Transverse colon (tissue), 4 donors: ENCODE results near the gene NRXN2. TPM values are rescaled to one million over a fixed set of nuclear protein-coding genes. Genes with fewer than 3 reads are reported as not detected.

Experiments
- DNase-seq: peaks from one replicate; pipeline ENCODE4 v3.0.0-alpha.2; 2019
- H3K27ac ChIP-seq, 4 donors: fragments of 200-600 bp; sonication (generic); 2 replicates each; pipeline ENCODE4 v1.5.1; 2016 to 2018; ENCODE audit warnings: inconsistent platforms in 4 of 4
- H3K27me3 ChIP-seq: fragments of 200-600 bp; sonication (generic); 2 replicates; pipeline ENCODE4 v1.5.1; 2017; ENCODE audit warnings: inconsistent platforms
- H3K36me3 ChIP-seq, 4 donors: fragments of 200-600 bp; sonication (generic); 2 replicates each; pipeline ENCODE4 v1.5.1; 2017 to 2019; ENCODE audit warnings: inconsistent platforms in 4 of 4
- H3K4me1 ChIP-seq, 4 donors: fragments of 200-600 bp; sonication (generic); 2 replicates each; pipeline ENCODE4 v1.5.1; 2017 to 2020; ENCODE audit warnings: inconsistent platforms in 4 of 4
- H3K4me3 ChIP-seq, 4 donors: fragments of 200-600 bp; sonication (generic); 1 replicate in 1 of 4; 2 replicates in 3 of 4; pipeline versions ENCODE4 v1.5.1 to v1.6.1; 2017 to 2019; ENCODE audit warnings: inconsistent platforms in 4 of 4
- H3K9me3 ChIP-seq, 2 donors: fragments of 200-600 bp; sonication (generic); 2 replicates each; pipeline ENCODE4 v1.5.1; 2017 to 2019; ENCODE audit warnings: inconsistent platforms in 2 of 2
- EP300 ChIP-seq: sonication (generic); formaldehyde crosslinking; IDR thresholded peaks from one replicate; pipeline ENCODE4 v1.6.1; 2017; ENCODE audit warnings: antibody characterized with exemption, low read depth
- POLR2A ChIP-seq: fragments of 450-650 bp; IDR thresholded peaks from one replicate; pipeline ENCODE4 v1.6.1; 2016; ENCODE audit warnings: antibody characterized with exemption, mild to moderate bottlenecking, moderate library complexity
- POLR2AphosphoS5 ChIP-seq, 3 donors: sonication (generic); formaldehyde crosslinking; IDR thresholded peaks; one replicate each; pipeline ENCODE4 v1.6.1; 2016; ENCODE audit warnings: antibody characterized with exemption in 3 of 3
- WGBS, 2 donors: methylation state at CpG; one replicate each; pipeline ENCODE4 v1.1.5; 2018; ENCODE audit warnings: low coverage in 1 of 2; 5-methylcytosine and 5-hydroxymethylcytosine counted together
- in situ Hi-C, 4 donors: fragments of 200-750 bp; cut with MboI; loops; one replicate each; pipeline versions ENCODE4 v1.15.0 to v1.15.1; 2017; ENCODE audit warnings: low sequenced_read_pairs in 3 of 4, low pct_ligation_motif_present in 1 of 4, low pct_unique_long_range_greater_than_20kb in 1 of 4
- intact Hi-C: fragments of 100-400 bp; cut with DNase I; formaldehyde crosslinking; loops from one replicate; pipeline ENCODE4 v1.15.1; 2023; ENCODE audit warnings: low total_unique reads
- total RNA-seq, 4 donors: library from RNA; depleted of rRNA; stranded (reverse); fragments of >200 nt; gene quantifications; one replicate each; pipeline ENCODE4 v1.1.0, GENCODE V29; 2016
- TF ChIP-seq, protein P1 (sequence below), 5 experiments: fragments of 200-600 bp in 3 of 5; fragments of 450-650 bp in 2 of 5; sonication (generic) in 3 of 5; IDR thresholded peaks; 1 replicate in 2 of 5; 2 replicates in 3 of 5; pipeline ENCODE4 v1.5.1; 2016 to 2017; ENCODE audit warnings: antibody characterized with exemption in 5 of 5, inconsistent platforms in 3 of 5, mild to moderate bottlenecking in 2 of 5, moderate library complexity in 1 of 5

Gene NRXN2
- total RNA-seq, 4 donors from 2014 or later = 2.9 to 7.4 (median 6.8) TPM

DNA sequence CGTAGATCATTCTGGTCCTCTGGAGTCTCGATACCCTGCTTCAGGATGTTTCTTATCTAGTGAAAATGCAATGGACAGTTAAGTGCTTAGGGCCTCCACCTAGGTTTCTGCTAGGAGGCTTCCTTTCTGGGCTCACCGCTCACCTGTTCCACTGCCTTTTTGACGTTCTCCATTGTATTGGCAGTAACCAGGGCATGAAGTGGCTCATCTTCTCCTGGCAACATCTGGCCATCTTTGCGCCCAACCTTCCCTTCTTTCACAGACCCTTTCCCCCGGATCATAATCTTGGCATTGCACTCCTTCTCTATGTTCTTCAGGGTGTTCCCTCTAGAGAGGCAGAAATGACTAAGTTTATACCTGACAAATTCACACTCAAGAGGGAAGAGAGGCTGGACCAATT lies 46.3 kb upstream of the NRXN2 start:
- Histone ChIP-seq H3K4me1 (peaks cover 5 to 45% (median 13%) of the 10 kb centered on the region in 4 donors), H3K36me3 (peaks cover 0 to 100% (median 59%) of the 10 kb centered on the region in 4 donors), H3K27ac (no peak overlapping the region), H3K4me3 (no peak overlapping the region), H3K9me3 (no peaks in the 10 kb centered on the region), H3K27me3 (no peaks in the 10 kb centered on the region)
- DNase-seq = no peak
- intact Hi-C loops (no loop called here), in situ Hi-C loops (no loop called here)
- WGBS, 2 donors = 90 to 91% methylated on average over 2 to 6 of the region's 6 CpGs
- TF ChIP-seq, protein P1, sequence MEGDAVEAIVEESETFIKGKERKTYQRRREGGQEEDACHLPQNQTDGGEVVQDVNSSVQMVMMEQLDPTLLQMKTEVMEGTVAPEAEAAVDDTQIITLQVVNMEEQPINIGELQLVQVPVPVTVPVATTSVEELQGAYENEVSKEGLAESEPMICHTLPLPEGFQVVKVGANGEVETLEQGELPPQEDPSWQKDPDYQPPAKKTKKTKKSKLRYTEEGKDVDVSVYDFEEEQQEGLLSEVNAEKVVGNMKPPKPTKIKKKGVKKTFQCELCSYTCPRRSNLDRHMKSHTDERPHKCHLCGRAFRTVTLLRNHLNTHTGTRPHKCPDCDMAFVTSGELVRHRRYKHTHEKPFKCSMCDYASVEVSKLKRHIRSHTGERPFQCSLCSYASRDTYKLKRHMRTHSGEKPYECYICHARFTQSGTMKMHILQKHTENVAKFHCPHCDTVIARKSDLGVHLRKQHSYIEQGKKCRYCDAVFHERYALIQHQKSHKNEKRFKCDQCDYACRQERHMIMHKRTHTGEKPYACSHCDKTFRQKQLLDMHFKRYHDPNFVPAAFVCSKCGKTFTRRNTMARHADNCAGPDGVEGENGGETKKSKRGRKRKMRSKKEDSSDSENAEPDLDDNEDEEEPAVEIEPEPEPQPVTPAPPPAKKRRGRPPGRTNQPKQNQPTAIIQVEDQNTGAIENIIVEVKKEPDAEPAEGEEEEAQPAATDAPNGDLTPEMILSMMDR (IDR thresholded peaks at IDR 0.05) = no peak

GRCh38 chr11:64768300-64768694 lies 45.3 kb upstream of the NRXN2 start:
- TF ChIP-seq EP300 (no peak), POLR2AphosphoS5 (IDR thresholded peaks at IDR 0.05) (peak in 1 of 3 donors; percentile 9)
- Histone ChIP-seq H3K27me3 (no peaks in the 10 kb centered on the region), H3K4me3 (no peak overlapping the region), H3K27ac (peak overlapping the region in 1 of 4 donors; percentile 69), H3K36me3 (peaks cover 0 to 95% (median 57%) of the 10 kb centered on the region in 4 donors), H3K9me3 (no peaks in the 10 kb centered on the region), H3K4me1 (peaks cover 9 to 45% (median 20%) of the 10 kb centered on the region in 4 donors)
- no peak for DNase-seq
- in situ Hi-C loops (no loop called here), intact Hi-C loops (no loop called here)
- 57 to 89% methylated on average over 1 to 6 of the region's 6 CpGs for WGBS, 2 donors

DNA sequence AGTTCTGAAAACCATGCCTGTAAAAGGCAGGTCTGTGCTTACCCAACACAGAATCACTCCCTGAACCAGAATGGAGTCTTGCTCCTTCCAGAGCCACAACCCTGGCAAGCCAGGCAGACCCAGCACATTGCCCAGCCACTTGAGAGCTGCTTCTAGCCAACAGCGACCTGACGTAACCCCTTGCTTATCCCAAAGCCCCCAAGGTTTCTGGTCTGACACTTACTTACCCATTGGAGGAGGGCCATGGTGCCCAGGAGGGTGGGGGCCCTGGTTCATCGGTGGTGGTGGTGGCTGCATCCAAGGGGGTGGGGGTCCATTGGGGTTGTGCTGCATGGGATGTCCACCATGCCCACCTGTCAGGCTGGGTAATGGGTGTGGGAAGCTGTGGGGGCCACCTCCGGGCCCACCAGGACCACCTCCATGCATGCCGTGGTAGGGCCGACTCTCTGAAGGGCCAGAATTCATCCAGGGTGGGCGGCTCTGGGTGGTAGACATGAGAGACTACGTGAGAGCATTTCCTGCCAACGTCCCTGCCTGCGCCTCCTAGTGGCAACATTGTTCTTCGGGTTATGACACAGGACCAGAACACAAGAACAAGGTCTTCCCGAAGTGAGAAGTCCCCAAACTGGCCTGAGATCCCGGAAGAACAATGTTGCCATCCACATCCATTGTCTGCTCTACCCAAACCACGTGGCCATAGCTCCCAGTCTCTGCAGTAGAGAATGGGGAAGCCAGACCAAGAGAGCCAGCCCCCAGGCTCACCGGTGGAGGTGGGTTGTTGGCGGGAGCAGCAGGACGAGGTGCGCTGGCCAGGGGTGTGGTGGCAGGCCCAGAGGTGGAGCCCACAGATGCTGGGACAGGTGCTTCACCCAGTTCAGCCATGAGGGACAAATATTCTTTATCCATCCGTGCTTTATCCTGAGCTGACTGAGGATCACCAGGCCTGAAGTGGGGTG lies 44.6 kb upstream of the NRXN2 start:
- 53% methylated on average over 19 of the region's 19 CpGs; no CpG with 5 or more reads in 1 of the 2 donors for WGBS, 2 donors
- H3K4me1 ChIP-seq = peaks cover 12 to 45% (median 21%) of the 10 kb centered on the region in 4 donors
- TF ChIP-seq, protein P1 (IDR thresholded peaks at IDR 0.05) = peak; percentile 77 to 86 (median 83)
- peak in 2 of 3 donors; percentile 8 to 15 for TF ChIP-seq POLR2AphosphoS5 (IDR thresholded peaks at IDR 0.05)
- TF ChIP-seq EP300 = no peak
- no peak for TF ChIP-seq POLR2A
- intact Hi-C loops = no loop called here
- H3K9me3 ChIP-seq = no peaks in the 10 kb centered on the region
- H3K27me3 ChIP-seq = no peaks in the 10 kb centered on the region
- peak; percentile 77 for DNase-seq
- H3K36me3 ChIP-seq = peaks cover 0 to 88% (median 54%) of the 10 kb centered on the region in 4 donors
- H3K27ac ChIP-seq = peak overlapping the region; percentile 30 to 69 (median 52)
- no peak overlapping the region for H3K4me3 ChIP-seq
- in situ Hi-C loops = no loop called here

- intact Hi-C loops = no loop called here
- H3K9me3 ChIP-seq = no peaks in the 10 kb centered on the region
- no peak overlapping the region for H3K4me3 ChIP-seq
- H3K36me3 ChIP-seq = peaks cover 0 to 81% (median 50%) of the 10 kb centered on the region in 4 donors
- no peaks in the 10 kb centered on the region for H3K27me3 ChIP-seq
- TF ChIP-seq, protein P1 (IDR thresholded peaks at IDR 0.05) = no peak
- no peak for TF ChIP-seq POLR2A
- TF ChIP-seq EP300 = no peak
- no peak for TF ChIP-seq POLR2AphosphoS5 (IDR thresholded peaks at IDR 0.05)
- in situ Hi-C loops = no loop called here
- 96% methylated on average over 11 of the region's 11 CpGs; no CpG with 5 or more reads in 1 of the 2 donors for WGBS, 2 donors
- peak overlapping the region; percentile 30 to 54 (median 48) for H3K27ac ChIP-seq
- no peak for DNase-seq
- peaks cover 10 to 45% (median 23%) of the 10 kb centered on the region in 4 donors for H3K4me1 ChIP-seq
These were observed 43.9 kb upstream of the NRXN2 start for GRCh38 chr11:64766881-64767280.
